NCI-H1105 treated with DMSO at 0.1 percent for 48 hours (cell line): ENCODE data around the gene OGFR.

ENCODE experiments used
- DNase-seq: peaks from one replicate; lab custom pipeline; 2025; lab: John Stamatoyannopoulos, UW

OGFR gene

DNA sequence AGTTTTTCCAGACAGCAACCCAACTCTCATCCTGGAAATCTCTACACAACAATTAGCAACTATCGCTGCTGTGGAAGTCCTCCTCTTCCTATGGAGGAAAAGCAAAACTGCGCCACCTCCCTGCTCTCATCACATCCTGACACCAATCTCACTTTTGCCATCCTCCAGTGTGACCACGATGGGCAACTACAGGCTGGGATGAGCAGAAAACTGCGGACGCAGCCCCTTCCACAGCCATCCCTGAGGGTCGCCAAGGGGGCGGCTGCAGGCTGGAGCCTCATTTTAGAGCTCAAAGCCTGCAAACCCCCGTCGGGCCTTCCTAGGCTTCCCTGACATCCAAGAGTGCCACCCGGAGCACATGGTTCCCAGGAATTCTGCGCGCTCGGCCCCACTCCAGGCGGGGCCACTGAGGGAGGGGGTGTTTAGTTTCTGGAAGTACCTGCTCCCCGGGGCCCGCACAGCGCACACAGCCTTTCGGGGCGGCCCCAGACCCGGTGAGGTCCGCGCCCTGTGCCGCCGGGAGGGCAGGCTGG, 55.8 kb downstream of the OGFR start:
- peak; percentile 5 for DNase-seq

- peak; percentile 11 for DNase-seq
Observed at GRCh38 chr20:62860924-62861691, 56.5 kb downstream of the OGFR start.

GRCh38 chr20:62861726-62862336, 57.2 kb downstream of the OGFR start, which contains the start of gene TCFL5:
TCFL5 (minus strand) TSS chr20:62861822; CDS start chr20:62861670, 152 bp downstream.
- peak; percentile 85 for DNase-seq
